Renal cortex interstitium (tissue), 11 donors: ENCODE measurements around the gene FAF1. TPM values are rescaled to one million over a fixed set of nuclear protein-coding genes. Genes with fewer than 3 reads are reported as not detected.
"Not testable (repeated sequence)": the region's sequence is repeated elsewhere in the genome, so short reads cannot be mapped to it uniquely, and the experiment has no call there.

Experiments used
- DNase-seq, 11 donors: peaks; one replicate each; pipeline ENCODE4 v3.0.0-alpha.2; 2013; ENCODE audit warnings: low read depth in 9 of 11, low spot score in 4 of 11; ENCODE audit errors: extremely low read depth in 1 of 11
- polyA plus RNA-seq, 3 donors: library from polyadenylated mRNA; unstranded; fragments of 120-200 nt; gene quantifications; one replicate each; pipeline ENCODE4 v1.2.1, GENCODE V29; 2013; ENCODE audit not compliant: insufficient read length in 3 of 3

Gene FAF1
- polyA plus RNA-seq, 3 donors = 52.6 to 71.8 (median 65.6) TPM

GRCh38 chr1:50969611-50970508 lies 9.8 kb upstream of the FAF1 start, which contains the start of gene CDKN2C:
TSS of gene CDKN2C (plus strand) at chr1:50970245. CDS start at chr1:50970369, 124 bp downstream.
- peak in 1 of 11 donors; percentile 71 for DNase-seq

- no peak for DNase-seq
These were observed 8.9 kb upstream of the FAF1 start for GRCh38 chr1:50968821-50969610.

GRCh38 chr1:50968158-50968820 lies 8.2 kb upstream of the FAF1 start:
- peak in 9 of 11 donors; percentile 58 to 85 (median 78) for DNase-seq

GRCh38 chr1:50967416-50968157 lies 7.5 kb upstream of the FAF1 start:
- DNase-seq = no peak

GRCh38 chr1:50966991-50967390 lies 6.9 kb upstream of the FAF1 start:
- DNase-seq = no peak

- DNase-seq = no peak
These were observed 4.8 kb upstream of the FAF1 start for GRCh38 chr1:50964863-50965262.

- no peak for DNase-seq
These were observed 659 bp downstream of the FAF1 start for GRCh38 chr1:50959303-50959912.

- DNase-seq = no peak
These were observed 5.0 kb downstream of the FAF1 start for GRCh38 chr1:50955116-50955515.

- DNase-seq = not testable (repeated sequence)
These were observed 7.5 kb downstream of the FAF1 start for GRCh38 chr1:50952566-50952965.

- no peak for DNase-seq
These were observed 9.7 kb downstream of the FAF1 start for GRCh38 chr1:50950396-50950795.

- no peak for DNase-seq
These were observed 10.6 kb downstream of the FAF1 start for GRCh38 chr1:50949286-50949982.

GRCh38 chr1:50942334-50942733 lies 17.7 kb downstream of the FAF1 start:
- DNase-seq = no peak

GRCh38 chr1:50940291-50940690 lies 19.8 kb downstream of the FAF1 start:
- no peak for DNase-seq

- no peak for DNase-seq
These were observed 23.7 kb downstream of the FAF1 start for GRCh38 chr1:50936321-50936720.

GRCh38 chr1:50935276-50935675 lies 24.8 kb downstream of the FAF1 start:
- not testable (repeated sequence) for DNase-seq

- no peak for DNase-seq
These were observed 25.2 kb downstream of the FAF1 start for GRCh38 chr1:50934838-50935237.

GRCh38 chr1:50933770-50934169 lies 26.3 kb downstream of the FAF1 start:
- not testable (repeated sequence) for DNase-seq

GRCh38 chr1:50932043-50932442 lies 28.0 kb downstream of the FAF1 start:
- not testable (repeated sequence) for DNase-seq
